ENCODE data around the gene BCL2L1.

DNA sequence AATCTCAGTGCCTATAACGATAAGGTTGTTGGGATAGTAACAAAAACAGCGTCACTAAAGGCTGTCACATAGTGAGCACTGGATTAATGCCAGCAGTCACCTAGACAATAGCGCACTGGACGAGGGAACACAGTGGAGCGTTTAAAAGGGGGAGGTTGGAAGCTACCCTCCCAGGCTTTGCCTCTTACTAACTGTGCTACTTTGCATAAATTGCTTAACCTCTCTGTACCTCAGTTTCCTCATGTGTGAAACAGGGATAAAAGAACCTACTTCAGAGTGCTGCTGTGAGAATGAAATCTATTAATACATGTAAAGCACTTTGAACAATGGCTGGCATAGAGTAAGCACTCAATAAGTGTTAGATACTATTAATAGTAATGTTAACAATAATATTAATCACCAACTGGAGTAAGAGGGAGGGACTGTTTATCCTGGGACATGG, 10.5 kb downstream of the BCL2L1 start:
- TF ChIP-seq, protein P1, sequence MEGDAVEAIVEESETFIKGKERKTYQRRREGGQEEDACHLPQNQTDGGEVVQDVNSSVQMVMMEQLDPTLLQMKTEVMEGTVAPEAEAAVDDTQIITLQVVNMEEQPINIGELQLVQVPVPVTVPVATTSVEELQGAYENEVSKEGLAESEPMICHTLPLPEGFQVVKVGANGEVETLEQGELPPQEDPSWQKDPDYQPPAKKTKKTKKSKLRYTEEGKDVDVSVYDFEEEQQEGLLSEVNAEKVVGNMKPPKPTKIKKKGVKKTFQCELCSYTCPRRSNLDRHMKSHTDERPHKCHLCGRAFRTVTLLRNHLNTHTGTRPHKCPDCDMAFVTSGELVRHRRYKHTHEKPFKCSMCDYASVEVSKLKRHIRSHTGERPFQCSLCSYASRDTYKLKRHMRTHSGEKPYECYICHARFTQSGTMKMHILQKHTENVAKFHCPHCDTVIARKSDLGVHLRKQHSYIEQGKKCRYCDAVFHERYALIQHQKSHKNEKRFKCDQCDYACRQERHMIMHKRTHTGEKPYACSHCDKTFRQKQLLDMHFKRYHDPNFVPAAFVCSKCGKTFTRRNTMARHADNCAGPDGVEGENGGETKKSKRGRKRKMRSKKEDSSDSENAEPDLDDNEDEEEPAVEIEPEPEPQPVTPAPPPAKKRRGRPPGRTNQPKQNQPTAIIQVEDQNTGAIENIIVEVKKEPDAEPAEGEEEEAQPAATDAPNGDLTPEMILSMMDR (IDR thresholded peaks at IDR 0.05; ENCODE audit: low read length), result no peak
- no peak for TF ChIP-seq EZH2 (IDR thresholded peaks at IDR 0.05; ENCODE audit: borderline replicate concordance, low read length)

Data from OCI-LY1 (cell line).